Measurements from ENCODE around the gene SEC24A.
"Not testable (repeated sequence)": the region's sequence is repeated elsewhere in the genome, so short reads cannot be mapped to it uniquely, and the experiment has no call there.

The SEC24A gene

DNA sequence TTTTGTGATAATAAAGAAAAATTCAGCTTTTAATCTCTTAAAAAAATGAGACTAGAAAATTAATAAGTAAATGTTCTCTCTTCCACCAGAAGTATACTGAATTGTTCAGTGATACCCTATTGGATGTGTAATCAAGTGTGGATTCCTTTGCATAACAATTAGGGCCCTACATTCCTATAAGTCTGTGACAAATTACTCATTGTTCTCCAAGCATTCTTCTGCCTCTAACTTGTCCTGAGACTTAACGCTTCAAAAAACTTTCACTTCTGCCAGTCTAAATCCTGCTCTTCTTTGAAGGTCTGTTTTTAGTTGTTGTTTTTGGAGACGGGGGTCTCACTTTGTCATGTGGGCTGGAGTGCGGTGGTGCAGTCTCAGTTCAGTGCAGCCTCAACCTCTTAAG is 100.8 kb downstream of the SEC24A start:
- DNase-seq (ENCODE audit: low read depth) = no peak

- DNase-seq (ENCODE audit: low read depth) = no peak
These were observed 109.6 kb downstream of the SEC24A start for GRCh38 chr5:134758176-134758503.

DNA sequence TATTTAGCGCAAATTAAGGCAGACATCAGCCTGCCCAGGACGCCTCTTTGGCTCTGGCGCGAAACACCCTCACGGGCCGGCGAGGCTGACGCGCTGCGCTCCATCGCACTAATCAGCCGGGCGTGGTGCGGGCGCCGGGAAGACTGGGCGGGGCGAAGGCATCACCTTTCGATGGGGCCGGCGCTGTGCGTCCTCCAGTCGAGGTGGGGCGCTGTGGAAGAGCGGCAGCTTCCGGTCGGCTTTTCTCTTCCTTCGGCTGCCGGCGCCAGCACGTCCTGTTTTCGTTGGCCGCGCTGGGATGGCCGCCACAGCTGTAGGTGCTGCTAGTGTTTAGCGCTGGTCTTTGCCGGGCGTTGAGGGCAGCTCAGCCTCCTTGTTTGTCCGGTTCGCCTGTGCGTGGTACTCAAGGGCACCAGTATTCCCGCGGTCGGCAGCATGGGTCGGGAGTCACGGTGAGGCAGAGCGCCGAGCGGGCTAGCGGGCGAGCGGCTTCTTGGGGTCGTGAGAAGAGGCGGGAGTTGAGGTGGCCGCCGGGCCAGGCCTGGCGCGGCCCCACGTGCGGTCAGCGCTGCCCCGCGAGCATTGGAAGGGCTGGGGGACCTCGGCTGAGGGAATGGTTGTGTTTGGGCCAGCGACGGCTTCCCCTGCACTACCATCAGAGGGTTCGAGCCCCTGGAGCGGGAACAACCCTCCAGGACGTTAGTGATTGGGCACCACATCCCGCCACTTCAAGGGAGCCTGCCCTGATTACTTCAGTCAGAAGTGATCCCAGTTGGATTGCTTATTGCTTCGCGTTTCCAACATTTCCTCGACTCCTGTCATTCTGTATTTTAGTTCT is 110.1 kb downstream of the SEC24A start, which contains the start of gene DDX46:
TSS of gene DDX46 (plus strand) at position 276 of the 838 bp plus-strand sequence. CDS start at position 436, 160 bp downstream.
- peak; percentile 55 for DNase-seq (ENCODE audit: low read depth)

GRCh38 chr5:134767528-134768291 is 119.1 kb downstream of the SEC24A start:
- DNase-seq (ENCODE audit: low read depth) = not testable (repeated sequence)

DNA sequence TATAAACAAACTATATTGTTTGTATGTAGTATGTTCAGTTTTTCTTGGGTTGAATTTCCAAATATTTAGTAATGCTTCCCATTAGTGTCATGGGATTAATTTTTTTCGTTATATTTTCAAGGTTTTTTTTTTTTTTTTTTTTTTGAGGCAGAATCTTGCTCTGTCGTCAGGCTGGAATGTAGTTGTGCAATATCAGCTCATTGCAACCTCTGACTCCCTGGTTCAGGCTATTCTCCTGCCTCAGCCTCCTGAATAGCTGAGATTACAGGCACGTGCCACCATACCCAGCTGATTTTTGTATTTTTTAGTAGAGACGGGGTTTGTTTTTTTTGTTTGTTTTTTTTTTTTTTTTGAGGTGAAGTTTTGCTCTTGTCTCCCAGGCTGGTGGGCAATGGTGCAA is 120.6 kb downstream of the SEC24A start:
- DNase-seq (ENCODE audit: low read depth) = no peak

- no peak for DNase-seq (ENCODE audit: low read depth)
These were observed 124.0 kb downstream of the SEC24A start for GRCh38 chr5:134772461-134773125.

DNA sequence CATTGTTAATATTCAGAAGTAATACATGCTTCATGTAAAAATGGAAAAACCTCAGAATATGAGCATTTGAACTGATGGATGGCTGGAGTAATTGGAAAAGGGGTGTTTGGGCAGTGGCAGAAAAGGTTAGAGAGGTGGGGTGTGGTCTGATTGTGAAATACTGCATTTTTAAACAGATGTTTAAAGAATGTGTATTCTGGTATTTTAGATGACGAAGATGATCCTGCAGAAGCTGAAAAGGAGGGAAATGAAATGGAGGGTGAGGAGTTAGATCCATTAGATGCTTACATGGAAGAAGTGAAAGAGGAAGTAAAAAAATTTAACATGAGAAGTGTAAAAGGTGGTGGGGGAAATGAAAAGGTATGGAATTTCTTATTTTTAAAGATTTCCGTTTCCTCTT is 128.8 kb downstream of the SEC24A start:
- DNase-seq (ENCODE audit: low read depth) = no peak
